ENCODE data around the gene NFAT5.

GRCh38 chr16:69535123-69536050, 30.4 kb upstream of the NFAT5 start:
- no peak for TF ChIP-seq NR2C1 (IDR thresholded peaks at IDR 0.05)
- TF ChIP-seq NR2C1 (tag; IDR thresholded peaks at IDR 0.05) = no peak
- no peak for TF ChIP-seq TCF3 (CRISPR knock-in tag; IDR thresholded peaks at IDR 0.05)
- TF ChIP-seq ZHX1 (conservative IDR thresholded peaks at IDR 0.05; ENCODE audit: low read length) = no peak
- no peak for TF ChIP-seq CTCF (IDR thresholded peaks at IDR 0.05 in 2 of 3, conservative IDR thresholded peaks at IDR 0.05 in 1 of 3; ENCODE audit: insufficient read depth in 2 of 3, low read depth in 1 of 3, low read length in 3 of 3)
- TF ChIP-seq CXXC5 (CRISPR knock-in tag; IDR thresholded peaks at IDR 0.05) = no peak
- no peak for TF ChIP-seq SMAD2 (IDR thresholded peaks at IDR 0.05; ENCODE audit: low read depth, low read length)
- TF ChIP-seq, protein P1, sequence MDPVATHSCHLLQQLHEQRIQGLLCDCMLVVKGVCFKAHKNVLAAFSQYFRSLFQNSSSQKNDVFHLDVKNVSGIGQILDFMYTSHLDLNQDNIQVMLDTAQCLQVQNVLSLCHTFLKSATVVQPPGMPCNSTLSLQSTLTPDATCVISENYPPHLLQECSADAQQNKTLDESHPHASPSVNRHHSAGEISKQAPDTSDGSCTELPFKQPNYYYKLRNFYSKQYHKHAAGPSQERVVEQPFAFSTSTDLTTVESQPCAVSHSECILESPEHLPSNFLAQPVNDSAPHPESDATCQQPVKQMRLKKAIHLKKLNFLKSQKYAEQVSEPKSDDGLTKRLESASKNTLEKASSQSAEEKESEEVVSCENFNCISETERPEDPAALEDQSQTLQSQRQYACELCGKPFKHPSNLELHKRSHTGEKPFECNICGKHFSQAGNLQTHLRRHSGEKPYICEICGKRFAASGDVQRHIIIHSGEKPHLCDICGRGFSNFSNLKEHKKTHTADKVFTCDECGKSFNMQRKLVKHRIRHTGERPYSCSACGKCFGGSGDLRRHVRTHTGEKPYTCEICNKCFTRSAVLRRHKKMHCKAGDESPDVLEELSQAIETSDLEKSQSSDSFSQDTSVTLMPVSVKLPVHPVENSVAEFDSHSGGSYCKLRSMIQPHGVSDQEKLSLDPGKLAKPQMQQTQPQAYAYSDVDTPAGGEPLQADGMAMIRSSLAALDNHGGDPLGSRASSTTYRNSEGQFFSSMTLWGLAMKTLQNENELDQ (CRISPR knock-in tag; IDR thresholded peaks at IDR 0.05; ENCODE audit: borderline replicate concordance) = no peak
- no peak for TF ChIP-seq POLR2AphosphoS5 (IDR thresholded peaks at IDR 0.05; ENCODE audit: control insufficient read depth, insufficient read depth, low read depth, low read length)
- no peak for TF ChIP-seq CREM (IDR thresholded peaks at IDR 0.05; ENCODE audit: low read depth)
- TF ChIP-seq ESRRB (CRISPR knock-in tag; IDR thresholded peaks at IDR 0.05; ENCODE audit: borderline replicate concordance) = no peak
- no peak for TF ChIP-seq DDX20 (tag; IDR thresholded peaks at IDR 0.05; ENCODE audit: low read depth)
- TF ChIP-seq RFX1 (IDR thresholded peaks at IDR 0.05) = no peak
- TF ChIP-seq THRAP3 (IDR thresholded peaks at IDR 0.05; ENCODE audit: borderline replicate concordance) = no peak
- TF ChIP-seq ATF4 (CRISPR knock-in tag; IDR thresholded peaks at IDR 0.05) = no peak

Measured in K562 (cell line).